Measurements from ENCODE around the gene SP140L.
"Not testable (repeated sequence)": the region's sequence is repeated elsewhere in the genome, so short reads cannot be mapped to it uniquely, and the experiment has no call there.

SP140L gene
- 44.9 to 116 (median 72.4) reads per million in 9 experiments for total RNA-seq

DNA sequence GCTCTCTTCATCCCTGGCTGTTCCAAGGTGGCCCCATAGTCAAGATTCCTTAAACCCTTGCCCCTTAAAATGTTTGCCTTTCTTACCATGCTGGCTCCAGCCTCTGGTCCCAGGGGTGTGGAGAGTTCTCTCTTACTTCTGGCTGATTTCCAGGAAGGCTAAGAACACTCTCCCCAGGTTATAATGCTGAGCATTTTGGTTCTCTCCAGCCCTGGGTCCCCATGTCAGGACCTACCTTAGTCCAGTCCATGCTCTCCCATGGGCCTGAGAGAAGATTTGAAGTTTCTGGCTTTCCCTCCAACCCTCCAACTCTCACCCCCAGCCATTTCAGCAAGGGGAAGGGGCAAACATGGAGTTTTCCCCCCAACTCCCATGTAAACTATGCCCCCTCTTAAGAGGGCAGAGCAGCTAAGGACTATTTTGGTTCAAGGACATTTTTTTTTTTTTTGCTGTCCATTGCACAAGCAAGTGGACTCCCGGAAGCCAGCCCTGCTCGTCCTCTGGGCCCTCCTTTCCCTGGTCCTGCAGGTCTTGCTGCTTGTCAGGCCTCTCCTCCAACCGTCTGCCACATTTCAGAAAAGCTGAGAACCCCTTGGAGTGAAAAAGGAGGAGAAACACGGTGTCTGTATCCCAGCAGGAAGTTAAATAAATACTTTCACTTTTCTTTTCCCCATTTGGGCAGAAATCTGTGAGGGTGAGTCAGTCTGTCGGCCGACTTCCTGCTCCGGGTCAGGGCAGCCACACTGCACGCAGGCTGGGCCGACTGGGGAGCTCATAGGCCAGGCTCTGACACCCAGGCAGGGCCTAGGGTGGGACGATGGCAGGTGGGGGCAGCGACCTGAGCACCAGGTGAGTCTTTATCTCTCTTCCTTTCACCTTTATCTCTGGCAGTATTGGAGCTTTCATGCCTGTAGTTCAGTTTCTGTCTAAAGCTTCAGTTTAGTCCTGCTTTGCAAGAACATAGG lies at the start of gene SP140L:
Gene SP140L, plus strand, starts transcription at position 741 of the 965 bp plus-strand sequence. Its CDS starts 77 bp downstream, at position 818.
- peak; percentile 100 for ATAC-seq (replicated peaks)
- peaks cover 24% of the 10 kb centered on the region for H3K36me3 Mint-ChIP-seq (ENCODE audit: insufficient read depth)

DNA sequence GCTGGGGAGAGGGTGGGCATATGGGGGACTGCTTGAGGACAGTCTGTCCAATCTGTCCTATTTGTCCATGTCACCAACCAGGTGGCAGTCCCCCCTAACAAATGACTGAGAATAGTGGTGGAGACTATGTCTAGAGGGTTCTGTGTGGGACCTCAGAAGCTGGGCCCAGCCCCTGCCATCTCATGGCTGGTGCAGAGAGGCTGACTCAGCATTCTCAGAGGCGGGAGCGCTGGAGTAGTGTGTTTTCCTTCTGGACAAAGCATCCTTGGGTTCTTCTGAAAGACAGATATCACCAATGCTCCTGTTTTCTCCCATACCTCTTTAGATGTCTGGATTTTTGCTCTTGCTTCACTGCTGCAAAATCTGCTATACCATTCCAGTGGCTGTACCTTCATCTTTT lies 44.1 kb upstream of the SP140L start:
- H3K4me1 Mint-ChIP-seq (ENCODE audit: low read depth in 2 of 2): peaks cover 8 to 15% of the 10 kb centered on the region in 2 donors
- no peak overlapping the region for H3K27ac Mint-ChIP-seq
- ATAC-seq (replicated peaks) (no peak), DNase-seq (no peak)
- H3K27me3 Mint-ChIP-seq: no peaks in the 10 kb centered on the region
- no peak overlapping the region for H3K4me3 Mint-ChIP-seq
- no peaks in the 10 kb centered on the region for H3K9me3 Mint-ChIP-seq
- H3K36me3 Mint-ChIP-seq (ENCODE audit: insufficient read depth): peaks cover 16% of the 10 kb centered on the region

More for the DNA sequence above, at the start of gene SP140L:
- Mint-ChIP-seq H3K27me3 (no peaks in the 10 kb centered on the region), H3K4me1 (ENCODE audit: low read depth in 2 of 2) (peaks cover 49 to 65% of the 10 kb centered on the region in 2 donors), H3K9me3 (peaks cover 0 to 2% of the 10 kb centered on the region in 2 donors), H3K4me3 (peak within 1 kb of the TSS; percentile 94 to 99), H3K27ac (peak within 1 kb of the TSS; percentile 100)
- peak; percentile 67 to 69 (median 68) for DNase-seq

DNA sequence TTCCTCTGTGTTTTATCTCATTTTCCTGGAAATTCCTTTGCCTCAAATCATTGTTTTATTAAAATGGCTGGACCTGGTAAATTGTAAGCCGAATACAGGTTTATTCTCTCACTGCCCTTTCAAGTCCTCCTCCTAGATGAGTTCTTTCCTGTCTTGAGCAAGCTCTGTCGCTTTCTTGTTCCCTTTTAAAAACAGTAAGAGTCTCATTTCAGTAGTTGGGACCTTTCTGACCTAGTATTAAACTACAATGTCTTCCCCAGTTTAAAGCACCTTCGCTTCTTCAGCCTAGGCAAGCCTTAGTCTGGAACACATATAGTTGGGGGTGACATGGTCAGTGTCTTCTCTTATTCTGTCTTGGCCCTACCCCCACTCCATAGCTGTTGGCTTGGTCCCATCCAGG lies 40.9 kb upstream of the SP140L start:
- Mint-ChIP-seq H3K27me3 (no peaks in the 10 kb centered on the region), H3K36me3 (ENCODE audit: insufficient read depth) (peaks cover 45% of the 10 kb centered on the region), H3K27ac (peak overlapping the region in 1 of 2 donors; percentile 9), H3K4me3 (no peak overlapping the region), H3K9me3 (no peaks in the 10 kb centered on the region), H3K4me1 (ENCODE audit: low read depth in 2 of 2) (peaks cover 9 to 19% of the 10 kb centered on the region in 2 donors)
- DNase-seq (no peak), ATAC-seq (replicated peaks) (no peak)

DNA sequence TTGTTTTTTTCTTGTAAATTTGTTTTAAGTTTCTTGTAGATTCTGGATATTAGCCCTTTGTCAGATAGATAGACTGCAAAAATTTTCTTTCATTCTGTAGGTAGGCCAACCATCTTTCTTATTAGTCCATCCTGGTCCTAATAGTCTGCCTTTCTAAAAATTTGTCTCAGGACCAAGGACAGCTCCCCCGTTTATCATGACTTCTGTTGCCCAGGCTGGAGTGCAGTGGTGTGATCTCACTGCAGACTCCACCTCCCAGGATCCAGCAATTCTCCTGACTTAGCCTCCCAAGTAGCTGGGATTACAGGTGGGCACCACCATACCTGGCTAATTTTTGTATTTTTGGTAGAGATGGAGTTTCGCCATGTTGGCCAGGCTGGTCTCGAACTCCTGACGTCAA lies 37.7 kb upstream of the SP140L start:
- peak overlapping the region; percentile 6 to 33 for H3K27ac Mint-ChIP-seq
- H3K4me1 Mint-ChIP-seq (ENCODE audit: low read depth in 2 of 2): peaks cover 8 to 19% of the 10 kb centered on the region in 2 donors
- not testable (repeated sequence) for ATAC-seq (replicated peaks); H3K27me3 Mint-ChIP-seq; H3K9me3 Mint-ChIP-seq
- DNase-seq: peak in 2 of 3 experiments; percentile 11 to 20
- H3K4me3 Mint-ChIP-seq: peak overlapping the region in 1 of 2 donors; percentile 5
- H3K36me3 Mint-ChIP-seq (ENCODE audit: insufficient read depth): peaks cover 71% of the 10 kb centered on the region

- no peaks in the 10 kb centered on the region for H3K27me3 Mint-ChIP-seq
These were observed 31.8 kb upstream of the SP140L start for GRCh38 chr2:230295192-230295591.

GRCh38 chr2:230296917-230297316 lies 30.1 kb upstream of the SP140L start:
- H3K4me3 Mint-ChIP-seq: no peak overlapping the region
- H3K9me3 Mint-ChIP-seq: no peaks in the 10 kb centered on the region
- peaks cover 56% of the 10 kb centered on the region for H3K36me3 Mint-ChIP-seq (ENCODE audit: insufficient read depth)
- H3K4me1 Mint-ChIP-seq (ENCODE audit: low read depth in 2 of 2): peaks cover 0 to 11% of the 10 kb centered on the region in 2 donors
- no peak overlapping the region for H3K27ac Mint-ChIP-seq
- DNase-seq (no peak), ATAC-seq (replicated peaks) (no peak)
- no peaks in the 10 kb centered on the region for H3K27me3 Mint-ChIP-seq

More at GRCh38 chr2:230295192-230295591, 31.8 kb upstream of the SP140L start:
- no peak overlapping the region for H3K27ac Mint-ChIP-seq
- peaks cover 0 to 8% of the 10 kb centered on the region in 2 donors for H3K4me1 Mint-ChIP-seq (ENCODE audit: low read depth in 2 of 2)
- no peak overlapping the region for H3K4me3 Mint-ChIP-seq
- H3K36me3 Mint-ChIP-seq (ENCODE audit: insufficient read depth): peaks cover 73% of the 10 kb centered on the region
- no peak for DNase-seq
- no peaks in the 10 kb centered on the region for H3K9me3 Mint-ChIP-seq
- no peak for ATAC-seq (replicated peaks)

DNA sequence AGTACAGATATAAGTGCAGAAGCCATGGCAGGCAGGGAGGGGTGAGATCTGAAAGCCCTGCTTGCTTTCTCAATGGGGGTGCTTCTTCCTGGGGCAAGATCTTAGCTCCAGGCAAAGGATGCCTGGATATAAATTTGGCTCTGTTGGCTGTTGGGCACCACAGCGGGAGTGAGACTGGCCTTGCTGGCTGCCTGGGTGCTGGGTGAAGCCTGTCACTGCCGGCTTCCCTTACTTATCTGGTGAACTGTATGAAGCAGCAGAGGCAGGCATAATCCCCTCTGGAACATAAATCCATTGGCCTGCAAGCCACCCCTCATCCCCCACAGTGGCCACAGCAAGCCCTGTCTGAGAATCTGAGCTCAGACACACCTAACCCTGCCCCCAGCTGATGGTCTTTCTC lies 27.4 kb upstream of the SP140L start:
- Mint-ChIP-seq H3K36me3 (ENCODE audit: insufficient read depth) (peaks cover 31% of the 10 kb centered on the region), H3K4me3 (no peak overlapping the region)

GRCh38 chr2:230305416-230306275 lies 21.3 kb upstream of the SP140L start:
- H3K27ac Mint-ChIP-seq: peak overlapping the region in 1 of 2 donors; percentile 46
- peaks cover 6% of the 10 kb centered on the region for H3K36me3 Mint-ChIP-seq (ENCODE audit: insufficient read depth)
- no peak overlapping the region for H3K4me3 Mint-ChIP-seq

More for the DNA sequence above, 27.4 kb upstream of the SP140L start:
- H3K27ac Mint-ChIP-seq: no peak overlapping the region
- peaks cover 0 to 11% of the 10 kb centered on the region in 2 donors for H3K4me1 Mint-ChIP-seq (ENCODE audit: low read depth in 2 of 2)
- no peaks in the 10 kb centered on the region for H3K27me3 Mint-ChIP-seq
- H3K9me3 Mint-ChIP-seq: no peaks in the 10 kb centered on the region
- no peak for DNase-seq
- ATAC-seq (replicated peaks): no peak

DNA sequence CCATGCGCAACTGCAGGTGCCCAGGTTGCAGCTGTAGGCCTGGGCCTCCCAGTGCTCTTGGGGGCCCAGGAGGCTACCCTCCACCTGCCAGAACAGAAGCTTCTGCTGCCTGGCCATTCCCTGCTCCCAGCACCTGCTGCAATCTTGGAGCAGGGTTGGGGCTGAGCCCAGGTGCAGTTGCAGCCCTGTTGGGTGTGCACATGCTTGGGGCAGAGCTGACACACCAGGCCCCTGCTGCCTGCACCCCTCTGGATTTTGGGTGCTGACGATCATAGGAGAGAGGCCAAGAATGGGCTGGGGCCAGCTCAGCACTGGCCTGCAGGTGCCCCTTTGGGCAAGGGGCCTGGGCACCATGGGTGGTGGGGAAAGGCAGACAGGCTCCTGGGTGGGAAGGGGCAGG lies 20.5 kb upstream of the SP140L start:
- no peak for ATAC-seq (replicated peaks)
- peaks cover 6% of the 10 kb centered on the region for H3K36me3 Mint-ChIP-seq (ENCODE audit: insufficient read depth)

More at GRCh38 chr2:230305416-230306275, 21.3 kb upstream of the SP140L start:
- Mint-ChIP-seq H3K4me1 (ENCODE audit: low read depth in 2 of 2) (peaks cover 0 to 3% of the 10 kb centered on the region in 2 donors), H3K27me3 (no peaks in the 10 kb centered on the region), H3K9me3 (no peaks in the 10 kb centered on the region)
- DNase-seq (no peak), ATAC-seq (replicated peaks) (no peak)

DNA sequence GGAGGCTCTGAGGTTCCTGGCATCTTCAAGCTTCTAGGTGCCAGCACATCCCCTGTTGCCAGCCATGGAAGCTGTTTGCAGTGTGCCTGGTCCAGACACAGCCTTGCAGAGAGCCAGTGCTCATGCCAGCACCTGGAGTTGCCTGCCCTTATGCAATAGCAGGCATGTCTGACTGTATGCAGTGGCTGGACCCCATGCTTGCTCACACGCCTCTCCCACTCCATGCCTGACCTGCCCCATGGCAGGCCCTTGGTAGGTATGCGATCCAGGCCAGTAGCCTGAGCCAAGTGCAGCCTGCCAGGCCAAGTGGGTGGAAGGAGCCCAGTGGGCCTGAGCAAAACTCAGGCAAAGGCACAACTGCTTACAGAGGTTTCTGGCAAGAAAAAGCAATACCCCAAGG lies 19.5 kb upstream of the SP140L start:
- Mint-ChIP-seq H3K27me3 (no peaks in the 10 kb centered on the region), H3K9me3 (no peaks in the 10 kb centered on the region), H3K36me3 (ENCODE audit: insufficient read depth) (peaks cover 6% of the 10 kb centered on the region), H3K27ac (no peak overlapping the region), H3K4me1 (ENCODE audit: low read depth in 2 of 2) (peaks cover 0 to 3% of the 10 kb centered on the region in 2 donors), H3K4me3 (no peak overlapping the region)
- no peak for ATAC-seq (replicated peaks)
- no peak for DNase-seq

More for the DNA sequence above, 20.5 kb upstream of the SP140L start:
- H3K9me3 Mint-ChIP-seq: no peaks in the 10 kb centered on the region
- no peak for DNase-seq
- H3K27me3 Mint-ChIP-seq: no peaks in the 10 kb centered on the region
- no peak overlapping the region for H3K27ac Mint-ChIP-seq
- H3K4me1 Mint-ChIP-seq (ENCODE audit: low read depth in 2 of 2): peaks cover 0 to 3% of the 10 kb centered on the region in 2 donors
- H3K4me3 Mint-ChIP-seq: no peak overlapping the region

DNA sequence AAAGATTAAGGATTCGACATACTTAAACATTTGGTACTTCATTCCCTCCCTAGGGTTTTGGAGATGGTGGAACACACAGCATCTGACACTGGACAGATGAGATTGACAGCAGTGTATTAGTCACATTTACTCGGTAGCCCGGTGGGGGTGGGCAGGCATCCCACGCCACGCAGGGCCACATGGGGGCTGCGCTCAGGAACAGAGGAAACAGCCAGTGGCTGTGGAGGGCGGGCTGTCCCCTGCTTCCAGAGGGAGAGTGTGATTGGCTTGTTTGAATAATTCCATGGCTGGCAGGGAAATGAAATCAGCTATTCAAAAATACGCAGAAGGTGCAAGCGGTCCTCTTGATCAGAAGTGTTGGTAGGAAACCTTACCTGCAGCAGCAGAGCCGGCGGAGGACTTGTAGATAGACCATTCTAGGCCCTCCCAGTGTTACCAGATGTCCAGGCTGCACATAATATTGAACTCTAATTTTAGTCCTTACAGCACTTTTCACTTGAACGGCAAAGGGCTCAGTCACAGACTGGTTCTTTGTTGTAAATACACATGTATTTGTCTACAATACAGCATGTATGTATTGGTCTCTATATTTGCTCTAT lies 18.5 kb upstream of the SP140L start:
- DNase-seq (no peak), ATAC-seq (replicated peaks) (no peak)
- Mint-ChIP-seq H3K4me1 (ENCODE audit: low read depth in 2 of 2) (peaks cover 0 to 3% of the 10 kb centered on the region in 2 donors), H3K9me3 (no peaks in the 10 kb centered on the region), H3K36me3 (ENCODE audit: insufficient read depth) (peaks cover 12% of the 10 kb centered on the region), H3K27ac (peak overlapping the region; percentile 17 to 79), H3K4me3 (no peak overlapping the region), H3K27me3 (no peaks in the 10 kb centered on the region)

- not testable (repeated sequence) for H3K4me3 Mint-ChIP-seq; H3K27me3 Mint-ChIP-seq; H3K27ac Mint-ChIP-seq; H3K4me1 Mint-ChIP-seq (ENCODE audit: low read depth in 2 of 2); ATAC-seq (replicated peaks); H3K9me3 Mint-ChIP-seq; DNase-seq
- peaks cover 21% of the 10 kb centered on the region for H3K36me3 Mint-ChIP-seq (ENCODE audit: insufficient read depth)
These were observed 16.2 kb upstream of the SP140L start for GRCh38 chr2:230310792-230311191.

DNA sequence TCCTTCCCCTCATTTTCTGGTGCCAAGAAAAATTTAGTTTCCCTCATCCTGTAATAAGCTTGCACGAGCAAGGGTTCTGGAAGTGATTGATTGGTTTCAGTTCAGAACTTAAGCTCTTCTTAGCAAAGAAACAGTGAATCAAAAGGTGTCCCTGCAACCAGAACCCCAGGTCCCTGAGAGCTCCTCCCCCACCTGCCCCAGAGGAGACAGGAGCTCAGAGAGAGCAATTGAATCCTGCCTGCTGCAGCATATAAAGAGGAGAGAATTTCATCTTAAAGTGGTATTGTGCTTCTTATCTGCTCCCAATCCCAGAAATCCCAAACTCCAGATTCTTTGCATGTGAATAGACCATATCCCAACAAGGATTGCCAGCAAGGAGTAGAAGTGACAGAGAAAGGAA lies 15.4 kb upstream of the SP140L start:
- Mint-ChIP-seq H3K27ac (peak overlapping the region in 1 of 2 donors; percentile 67), H3K4me1 (ENCODE audit: low read depth in 2 of 2) (peaks cover 3 to 12% of the 10 kb centered on the region in 2 donors), H3K36me3 (ENCODE audit: insufficient read depth) (peaks cover 21% of the 10 kb centered on the region)
- H3K4me3 Mint-ChIP-seq; H3K27me3 Mint-ChIP-seq; ATAC-seq (replicated peaks); DNase-seq; H3K9me3 Mint-ChIP-seq: not testable (repeated sequence)

Measured in effector memory CD8-positive, alpha-beta T cell (primary cell).